Panc1 (cell line): ENCODE data around the gene GUK1. TPM values are rescaled to one million over a fixed set of nuclear protein-coding genes. Genes with fewer than 3 reads are reported as not detected.

Source experiments
- ATAC-seq: fragments of 200-7000 bp; cut with Tn5 transposase; 2 replicates; pipeline ENCODE4 v1.9.1; 2020; ENCODE audit warnings: mild to moderate bottlenecking, moderate library complexity
- BruUV-seq: library from RNA; stranded (reverse); fragments of 400-500 nt; replicated peaks from 2 replicates; lab custom pipeline; 2021; lab: Mats Ljungman, UMichigan
- CTCF ChIA-PET: fragments of 300-600 bp; sonication (Branson Sonifier 250); formaldehyde crosslinking; loops from one replicate; lab custom pipeline; 2022; ENCODE audit warnings: antibody characterized with exemption; lab: Charles Lee
- POLR2A ChIA-PET: fragments of 300-600 bp; sonication (Branson Sonifier 250); formaldehyde crosslinking; loops from one replicate; lab custom pipeline; 2022; ENCODE audit warnings: antibody characterized with exemption; lab: Charles Lee
- DNase-seq: peaks from one replicate; pipeline ENCODE4 v3.0.0-alpha.2; 2010; ENCODE audit warnings: low read depth, low spot score
- H3K27ac ChIP-seq: 2 replicates; pipeline ENCODE4 v1.5.1; 2011; ENCODE audit warnings: mild to moderate bottlenecking, low read length, inconsistent platforms
- H3K27me3 ChIP-seq: fragments of 200-500 bp; sonication (Bioruptor generic); 2 replicates; pipeline ENCODE4 v1.6.0; 2014; ENCODE audit warnings: low read length, inconsistent platforms; ENCODE audit not compliant: control insufficient read depth, insufficient read depth
- H3K36me3 ChIP-seq: fragments of 200-500 bp; sonication (Bioruptor generic); 2 replicates; pipeline ENCODE4 v1.5.1; 2014; ENCODE audit warnings: inconsistent platforms, mild to moderate bottlenecking, low read length, moderate library complexity; ENCODE audit not compliant: control insufficient read depth, insufficient read depth
- H3K4me1 ChIP-seq: 2 replicates; pipeline ENCODE4 v1.5.1; 2011; ENCODE audit warnings: inconsistent platforms, mild to moderate bottlenecking, low read length, moderate library complexity; ENCODE audit not compliant: control insufficient read depth, insufficient read depth
- H3K4me3 ChIP-seq, 2 experiments: 2 replicates each; pipeline ENCODE4 v1.5.1; 2011 to 2012; ENCODE audit warnings: low read depth in 2 of 2, low read length in 2 of 2, mild to moderate bottlenecking in 2 of 2, inconsistent platforms in 1 of 2, moderate library complexity in 1 of 2
- H3K9me3 ChIP-seq: fragments of 200-500 bp; sonication (Bioruptor generic); 2 replicates; pipeline ENCODE4 v1.5.1; 2014; ENCODE audit warnings: low read depth, mild to moderate bottlenecking, inconsistent platforms, low read length, moderate library complexity; ENCODE audit not compliant: control insufficient read depth, insufficient read depth
- POLR2AphosphoS5 ChIP-seq: IDR thresholded peaks from 2 replicates; pipeline ENCODE4 v1.6.1; 2012; ENCODE audit warnings: mild to moderate bottlenecking, low read depth, low read length, moderate library complexity
- SIN3A ChIP-seq: IDR thresholded peaks from 2 replicates; pipeline ENCODE4 v1.6.1; 2012; ENCODE audit warnings: low read depth, mild to moderate bottlenecking, low read length, moderate library complexity, borderline replicate concordance; ENCODE audit not compliant: insufficient read depth
- TCF7L2 ChIP-seq: IDR thresholded peaks from 2 replicates; pipeline ENCODE4 v1.6.1; 2011; ENCODE audit warnings: mild to moderate bottlenecking, low read depth, low read length, inconsistent platforms
- in situ Hi-C: cut with HindIII; loops from 2 replicates; pipeline ENCODE4 v1.10.0; 2016; ENCODE audit warnings: low sequenced_read_pairs, low pct_unique_long_range_greater_than_20kb
- intact Hi-C: fragments of 100-400 bp; cut with micrococcal nuclease; formaldehyde crosslinking; loops from one replicate; pipeline ENCODE4 v1.10.0; 2022; ENCODE audit not compliant: unreplicated experiment
- total RNA-seq: library from RNA; stranded (reverse); gene quantifications from one replicate; pipeline ENCODE4 v1.2.1, GENCODE V29; 2021; ENCODE audit not compliant: unreplicated experiment
- TF ChIP-seq, protein P1 (sequence below), 2 experiments: IDR thresholded peaks; 2 replicates each; pipeline ENCODE4 v1.6.1; 2011 to 2012; ENCODE audit warnings: low read depth in 2 of 2, control low read depth in 1 of 2, low read length in 1 of 2, mild to moderate bottlenecking in 1 of 2, moderate library complexity in 1 of 2; ENCODE audit not compliant: insufficient read depth in 1 of 2
- TF ChIP-seq, protein P2 (sequence below): fragments of 450-650 bp; IDR thresholded peaks from 2 replicates; pipeline ENCODE4 v1.5.1; 2017; ENCODE audit warnings: mild to moderate bottlenecking

GUK1 gene
- total RNA-seq, 1 experiment from 2014 or later: 188 TPM

DNA sequence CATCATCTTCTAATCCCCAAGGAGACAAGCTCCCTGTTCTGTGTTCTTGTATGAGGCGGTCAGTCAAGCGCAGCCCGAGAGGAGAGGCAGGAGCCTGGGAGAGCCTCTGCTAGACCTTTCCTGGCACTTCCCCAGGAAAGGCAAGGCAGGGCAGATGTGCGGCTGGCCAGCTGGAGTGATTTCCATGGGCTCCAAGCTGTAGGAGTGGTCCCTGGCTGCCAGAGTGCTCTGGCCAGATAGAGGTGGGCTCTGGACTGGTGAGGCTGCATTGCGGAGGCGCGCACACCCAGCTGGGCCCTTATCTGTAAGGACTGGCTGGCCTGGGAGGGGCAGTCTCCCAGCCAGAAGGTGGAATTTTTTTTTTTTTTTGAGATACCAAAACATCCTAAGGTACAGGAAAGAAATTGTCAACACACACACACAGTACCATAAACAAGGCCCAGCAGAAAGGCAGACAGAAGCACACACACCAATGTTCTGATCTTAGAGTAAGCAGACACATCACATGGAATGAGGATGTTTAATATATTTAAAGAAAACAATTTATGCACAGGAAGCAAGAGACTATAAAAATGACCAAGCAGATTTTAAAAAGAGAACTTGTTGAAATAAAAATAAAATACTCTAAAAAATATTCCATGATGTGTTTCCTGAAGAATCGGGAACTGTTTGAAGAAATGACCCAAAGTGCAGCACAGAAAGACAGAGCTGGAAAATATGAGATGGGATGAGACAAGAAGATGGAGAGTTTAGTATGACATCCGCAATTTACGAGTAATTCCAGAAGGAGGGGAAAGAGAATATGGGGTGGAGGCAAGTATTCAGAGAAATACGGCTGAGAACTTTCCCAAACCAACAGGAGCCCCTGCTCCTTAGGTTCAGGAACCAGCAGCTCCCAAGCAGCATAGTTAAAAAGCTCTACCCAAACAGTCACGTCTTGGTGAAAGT lies 38.9 kb downstream of the GUK1 start:
- Histone ChIP-seq H3K36me3 (no peaks in the 10 kb centered on the region), H3K4me3 (no peak overlapping the region), H3K27me3 (no peaks in the 10 kb centered on the region), H3K27ac (no peak overlapping the region), H3K4me1 (no peaks in the 10 kb centered on the region), H3K9me3 (no peaks in the 10 kb centered on the region)
- intact Hi-C loops (no loop called here), in situ Hi-C loops (no loop called here)
- TF ChIP-seq, protein P1, sequence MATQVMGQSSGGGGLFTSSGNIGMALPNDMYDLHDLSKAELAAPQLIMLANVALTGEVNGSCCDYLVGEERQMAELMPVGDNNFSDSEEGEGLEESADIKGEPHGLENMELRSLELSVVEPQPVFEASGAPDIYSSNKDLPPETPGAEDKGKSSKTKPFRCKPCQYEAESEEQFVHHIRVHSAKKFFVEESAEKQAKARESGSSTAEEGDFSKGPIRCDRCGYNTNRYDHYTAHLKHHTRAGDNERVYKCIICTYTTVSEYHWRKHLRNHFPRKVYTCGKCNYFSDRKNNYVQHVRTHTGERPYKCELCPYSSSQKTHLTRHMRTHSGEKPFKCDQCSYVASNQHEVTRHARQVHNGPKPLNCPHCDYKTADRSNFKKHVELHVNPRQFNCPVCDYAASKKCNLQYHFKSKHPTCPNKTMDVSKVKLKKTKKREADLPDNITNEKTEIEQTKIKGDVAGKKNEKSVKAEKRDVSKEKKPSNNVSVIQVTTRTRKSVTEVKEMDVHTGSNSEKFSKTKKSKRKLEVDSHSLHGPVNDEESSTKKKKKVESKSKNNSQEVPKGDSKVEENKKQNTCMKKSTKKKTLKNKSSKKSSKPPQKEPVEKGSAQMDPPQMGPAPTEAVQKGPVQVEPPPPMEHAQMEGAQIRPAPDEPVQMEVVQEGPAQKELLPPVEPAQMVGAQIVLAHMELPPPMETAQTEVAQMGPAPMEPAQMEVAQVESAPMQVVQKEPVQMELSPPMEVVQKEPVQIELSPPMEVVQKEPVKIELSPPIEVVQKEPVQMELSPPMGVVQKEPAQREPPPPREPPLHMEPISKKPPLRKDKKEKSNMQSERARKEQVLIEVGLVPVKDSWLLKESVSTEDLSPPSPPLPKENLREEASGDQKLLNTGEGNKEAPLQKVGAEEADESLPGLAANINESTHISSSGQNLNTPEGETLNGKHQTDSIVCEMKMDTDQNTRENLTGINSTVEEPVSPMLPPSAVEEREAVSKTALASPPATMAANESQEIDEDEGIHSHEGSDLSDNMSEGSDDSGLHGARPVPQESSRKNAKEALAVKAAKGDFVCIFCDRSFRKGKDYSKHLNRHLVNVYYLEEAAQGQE (IDR thresholded peaks at IDR 0.05; ENCODE audit: insufficient read depth in 1 of 2, low read depth in 2 of 2, low read length in 1 of 2): no peak
- TF ChIP-seq POLR2AphosphoS5: no peak
- no peak for TF ChIP-seq TCF7L2
- TF ChIP-seq, protein P2, sequence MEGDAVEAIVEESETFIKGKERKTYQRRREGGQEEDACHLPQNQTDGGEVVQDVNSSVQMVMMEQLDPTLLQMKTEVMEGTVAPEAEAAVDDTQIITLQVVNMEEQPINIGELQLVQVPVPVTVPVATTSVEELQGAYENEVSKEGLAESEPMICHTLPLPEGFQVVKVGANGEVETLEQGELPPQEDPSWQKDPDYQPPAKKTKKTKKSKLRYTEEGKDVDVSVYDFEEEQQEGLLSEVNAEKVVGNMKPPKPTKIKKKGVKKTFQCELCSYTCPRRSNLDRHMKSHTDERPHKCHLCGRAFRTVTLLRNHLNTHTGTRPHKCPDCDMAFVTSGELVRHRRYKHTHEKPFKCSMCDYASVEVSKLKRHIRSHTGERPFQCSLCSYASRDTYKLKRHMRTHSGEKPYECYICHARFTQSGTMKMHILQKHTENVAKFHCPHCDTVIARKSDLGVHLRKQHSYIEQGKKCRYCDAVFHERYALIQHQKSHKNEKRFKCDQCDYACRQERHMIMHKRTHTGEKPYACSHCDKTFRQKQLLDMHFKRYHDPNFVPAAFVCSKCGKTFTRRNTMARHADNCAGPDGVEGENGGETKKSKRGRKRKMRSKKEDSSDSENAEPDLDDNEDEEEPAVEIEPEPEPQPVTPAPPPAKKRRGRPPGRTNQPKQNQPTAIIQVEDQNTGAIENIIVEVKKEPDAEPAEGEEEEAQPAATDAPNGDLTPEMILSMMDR: no peak
- no peak for TF ChIP-seq SIN3A
- ChIA-PET POLR2A (no interaction called here), CTCF (no interaction called here)
- TSS peak; percentile 63 for BruUV-seq
- no peak for DNase-seq
- ATAC-seq: no peak

DNA sequence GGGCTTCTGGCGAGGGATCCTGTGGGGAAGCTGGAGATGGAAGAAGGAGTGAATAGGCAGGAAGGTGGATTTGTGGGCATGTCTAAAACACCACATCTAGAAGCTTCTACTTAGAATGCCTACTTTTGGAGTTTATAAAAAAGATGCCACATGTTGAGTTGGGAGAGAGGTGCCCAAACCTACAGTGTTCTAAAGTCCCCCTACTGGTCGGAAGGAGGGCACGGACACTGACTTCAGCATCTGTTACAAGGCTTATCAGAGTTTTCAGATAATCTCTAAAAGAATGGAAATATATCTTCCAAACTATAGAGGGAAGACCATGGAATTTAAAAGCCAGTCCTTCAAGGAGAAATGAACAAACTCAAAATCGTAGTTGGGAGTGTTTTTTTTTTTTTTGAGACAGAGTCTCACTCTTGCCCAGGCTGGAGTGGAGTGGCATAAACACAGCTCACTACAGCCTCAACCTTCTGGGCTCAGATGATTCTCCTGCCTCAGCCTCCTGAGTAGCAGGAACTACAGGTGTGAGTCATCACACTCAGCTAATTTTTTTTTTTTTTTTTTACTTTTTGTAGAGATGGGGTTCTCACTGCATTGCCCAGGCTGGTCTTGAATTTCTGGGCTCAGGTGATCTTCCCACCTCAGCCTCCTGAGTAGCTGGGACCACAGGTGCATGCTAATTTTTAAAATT lies 40.3 kb downstream of the GUK1 start:
- DNase-seq (no peak), ATAC-seq (no peak)
- Histone ChIP-seq H3K4me3 (no peak overlapping the region), H3K4me1 (no peaks in the 10 kb centered on the region), H3K36me3 (no peaks in the 10 kb centered on the region), H3K27ac (no peak overlapping the region), H3K9me3 (no peaks in the 10 kb centered on the region), H3K27me3 (no peaks in the 10 kb centered on the region)
- ChIA-PET POLR2A (no interaction called here), CTCF (no interaction called here)
- in situ Hi-C loops: no loop called here
- no TSS peak for BruUV-seq
- TF ChIP-seq POLR2AphosphoS5 (no peak), SIN3A (no peak), TCF7L2 (no peak)
- TF ChIP-seq, protein P1 (IDR thresholded peaks at IDR 0.05; ENCODE audit: insufficient read depth in 1 of 2, low read depth in 2 of 2, low read length in 1 of 2): no peak
- TF ChIP-seq, protein P2: no peak; the same call in 1 of the 2 replicates
- intact Hi-C loops: no loop called here
